Stimulated activated CD8-positive, alpha-beta memory T cell treated with anti-CD3 and anti-CD28 coated beads, Interleukin-12 subunit alpha, Interleukin-12 subunit beta, amount 100 ng/mL, for 24 hours (primary cell): Measurements from ENCODE around the gene CYB561.
"Not testable (repeated sequence)": the region's sequence is repeated elsewhere in the genome, so short reads cannot be mapped to it uniquely, and the experiment has no call there.

ENCODE experiments used
- DNase-seq: peaks from one replicate; pipeline ENCODE4 v3.0.0-alpha.2; 2020; ENCODE audit errors: extremely low read depth

CYB561 gene

GRCh38 chr17:63479495-63480184 lies 33.5 kb upstream of the CYB561 start:
- no peak for DNase-seq

- peak; percentile 32 for DNase-seq
Measured at GRCh38 chr17:63478814-63479494, 32.8 kb upstream of the CYB561 start.

GRCh38 chr17:63477480-63478440 lies 31.7 kb upstream of the CYB561 start:
- no peak for DNase-seq

GRCh38 chr17:63476854-63477479 lies 30.9 kb upstream of the CYB561 start, which contains the start of gene ACE:
Gene ACE (plus strand): TSS chr17:63477061. CDS start chr17:63477095, 34 bp downstream.
- no peak for DNase-seq

GRCh38 chr17:63476459-63476853 lies 30.4 kb upstream of the CYB561 start:
- no peak for DNase-seq

GRCh38 chr17:63475491-63476412 lies 29.6 kb upstream of the CYB561 start:
- DNase-seq: no peak

- DNase-seq: no peak
Measured at GRCh38 chr17:63474586-63475460, 28.7 kb upstream of the CYB561 start.

GRCh38 chr17:63474174-63474573 lies 28.1 kb upstream of the CYB561 start:
- no peak for DNase-seq

GRCh38 chr17:63468099-63468498 lies 22.0 kb upstream of the CYB561 start:
- not testable (repeated sequence) for DNase-seq

GRCh38 chr17:63464691-63465236 lies 18.7 kb upstream of the CYB561 start:
- no peak for DNase-seq

GRCh38 chr17:63463771-63464170 lies 17.7 kb upstream of the CYB561 start:
- DNase-seq: no peak

GRCh38 chr17:63460018-63460417 lies 13.9 kb upstream of the CYB561 start:
- no peak for DNase-seq

GRCh38 chr17:63458478-63458877 lies 12.4 kb upstream of the CYB561 start:
- no peak for DNase-seq

GRCh38 chr17:63455417-63455816 lies 9.3 kb upstream of the CYB561 start:
- no peak for DNase-seq

GRCh38 chr17:63454915-63455314 lies 8.8 kb upstream of the CYB561 start:
- DNase-seq: no peak

- DNase-seq: not testable (repeated sequence)
Measured at GRCh38 chr17:63454357-63454756, 8.3 kb upstream of the CYB561 start.

GRCh38 chr17:63452962-63453551 lies 7.0 kb upstream of the CYB561 start:
- no peak for DNase-seq

- no peak for DNase-seq
Measured at GRCh38 chr17:63452046-63452961, 6.2 kb upstream of the CYB561 start.
